Lung (tissue), 12 donors: ENCODE data around the gene AGO4. TPM values are rescaled to one million over a fixed set of nuclear protein-coding genes. Genes with fewer than 3 reads are reported as not detected.
"Not testable (repeated sequence)": the region's sequence is repeated elsewhere in the genome, so short reads cannot be mapped to it uniquely, and the experiment has no call there.

Experiments used
- ATAC-seq: fragments of 200-7000 bp; cut with Tn5 transposase; one replicate; pipeline ENCODE4 v1.9.1; 2020; ENCODE audit warnings: moderate number of reproducible peaks; ENCODE audit not compliant: insufficient read depth, low FRiP score
- DNase-seq, 3 donors: peaks; one replicate each; pipeline ENCODE4 v3.0.0-alpha.2; 2013 to 2017
- H3K27ac ChIP-seq, 2 donors: one replicate each; pipeline ENCODE4 v1.5.1; 2013; ENCODE audit warnings: mild to moderate bottlenecking in 2 of 2, moderate library complexity in 2 of 2, control low read depth in 1 of 2, inconsistent platforms in 1 of 2, low read depth in 1 of 2, low read length in 1 of 2
- H3K27me3 ChIP-seq, 3 donors: one replicate each; pipeline ENCODE4 v1.5.1; 2013; ENCODE audit warnings: low read length in 2 of 3; ENCODE audit not compliant: control insufficient read depth in 3 of 3, insufficient read depth in 3 of 3
- H3K36me3 ChIP-seq, 4 donors: one replicate each; pipeline ENCODE4 v1.5.1; 2013; ENCODE audit warnings: low read length in 4 of 4, mild to moderate bottlenecking in 1 of 4, moderate library complexity in 1 of 4; ENCODE audit not compliant: control insufficient read depth in 4 of 4, insufficient read depth in 4 of 4
- H3K4me1 ChIP-seq, 5 donors: one replicate each; pipeline ENCODE4 v1.5.1; 2013; ENCODE audit warnings: low read length in 5 of 5, mild to moderate bottlenecking in 2 of 5, moderate library complexity in 1 of 5; ENCODE audit not compliant: control insufficient read depth in 5 of 5, insufficient read depth in 5 of 5
- H3K4me3 ChIP-seq: one replicate; pipeline ENCODE4 v1.5.1; 2013; ENCODE audit warnings: mild to moderate bottlenecking, control low read depth, moderate library complexity
- H3K9ac ChIP-seq, 2 donors: one replicate each; pipeline ENCODE4 v1.5.1; 2013; ENCODE audit warnings: low read length in 2 of 2, control low read depth in 1 of 2; ENCODE audit not compliant: insufficient read depth in 1 of 2
- H3K9me3 ChIP-seq, 4 donors: one replicate each; pipeline ENCODE4 v1.5.1; 2013; ENCODE audit warnings: low read length in 3 of 4, mild to moderate bottlenecking in 1 of 4, moderate library complexity in 1 of 4; ENCODE audit not compliant: control insufficient read depth in 4 of 4, insufficient read depth in 3 of 4
- CTCF ChIP-seq: IDR thresholded peaks from 2 replicates; pipeline ENCODE4 v1.5.1; 2012; ENCODE audit warnings: mild to moderate bottlenecking; ENCODE audit errors: control extremely low read depth, extremely low read depth
- WGBS, 2 donors: extraction: QIAGEN DNeasy Blood & Tissue Kit; methylation state at CpG; one replicate each; pipeline ENCODE4 v1.1.7; 2013; 5-methylcytosine and 5-hydroxymethylcytosine counted together
- polyA plus RNA-seq, 2 donors: library from polyadenylated mRNA; stranded (reverse); fragments of 200-250 nt; gene quantifications; one replicate each; pipeline ENCODE4 v1.2.1, GENCODE V29; 2013
- total RNA-seq, 2 donors: library from RNA; depleted of rRNA in 1 of 2; stranded (reverse); fragments of >200 nt in 1 of 2; gene quantifications; one replicate each; pipeline ENCODE4 v1.2.1, GENCODE V29; 2014 to 2021
- donor health status: control.
- donor health status: control.
- donor health status: Bipolar disorder and iron deficiency.
- donor health status: healthy.
- donor health status: DM: yes; HTN: yes; CAD: no.

AGO4 gene
- total and polyA plus RNA-seq, 4 donors, result 8.5 to 37.3 (median 19.2) TPM

DNA sequence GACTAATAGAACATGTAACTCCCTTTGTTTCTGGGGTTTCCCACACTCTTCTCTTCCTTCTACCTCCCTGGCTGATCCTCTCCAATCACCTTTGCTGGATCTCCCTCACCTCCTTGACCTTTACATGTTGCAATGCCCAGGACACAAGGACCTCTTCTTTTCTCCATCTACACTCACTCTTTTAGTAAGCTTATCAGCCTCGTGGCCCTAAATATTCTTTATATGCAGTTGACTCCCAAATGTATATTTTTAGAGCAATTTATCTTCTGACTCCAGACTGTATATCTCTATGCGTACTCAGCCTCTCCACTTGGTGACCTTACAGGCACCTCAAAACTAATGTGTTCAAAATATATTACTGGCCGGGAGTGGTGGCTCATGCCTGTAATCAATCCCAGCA lies 19.7 kb upstream of the AGO4 start:
- no peak overlapping the region for H3K4me3 ChIP-seq
- DNase-seq (no peak), ATAC-seq (no peak)
- no peaks in the 10 kb centered on the region for H3K27me3 ChIP-seq
- no peak for TF ChIP-seq CTCF
- H3K9me3 ChIP-seq, result no peaks in the 10 kb centered on the region
- H3K27ac ChIP-seq, result no peak overlapping the region
- no peak overlapping the region for H3K9ac ChIP-seq
- no peaks in the 10 kb centered on the region for H3K4me1 ChIP-seq
- H3K36me3 ChIP-seq, result no peaks in the 10 kb centered on the region
- WGBS, 2 donors, result 64 to 73% methylated on average over 3 of the region's 3 CpGs

DNA sequence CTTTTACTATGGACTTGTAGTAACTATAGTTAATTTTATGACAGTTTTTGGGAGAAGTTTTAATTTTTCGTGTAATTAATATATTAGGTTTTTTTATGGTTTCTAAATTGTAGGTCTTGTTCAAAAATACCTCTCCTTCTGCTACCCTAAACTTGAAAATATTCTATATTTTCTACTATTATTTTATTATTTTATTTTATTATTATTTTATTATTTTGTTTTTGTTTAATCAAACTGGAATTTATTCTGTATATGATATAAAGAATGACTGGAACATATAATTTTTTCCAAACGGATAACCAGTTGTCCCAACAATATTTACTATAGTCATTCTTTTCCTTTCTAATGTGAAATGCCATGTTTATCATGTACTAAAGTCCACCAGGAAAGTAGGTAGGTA lies 17.1 kb upstream of the AGO4 start:
- ATAC-seq (no peak), DNase-seq (no peak)
- TF ChIP-seq CTCF, result no peak
- H3K27me3 ChIP-seq, result no peaks in the 10 kb centered on the region
- no peaks in the 10 kb centered on the region for H3K4me1 ChIP-seq
- no peaks in the 10 kb centered on the region for H3K36me3 ChIP-seq
- H3K27ac ChIP-seq, result no peak overlapping the region
- no peak overlapping the region for H3K9ac ChIP-seq
- no peaks in the 10 kb centered on the region for H3K9me3 ChIP-seq
- no peak overlapping the region for H3K4me3 ChIP-seq
- WGBS, 2 donors, result 78 to 89% methylated on average over 2 of the region's 2 CpGs

GRCh38 chr1:35795295-35795694 lies 12.5 kb upstream of the AGO4 start:
- H3K9ac ChIP-seq, result no peak overlapping the region
- ATAC-seq (no peak), DNase-seq (no peak)
- H3K4me3 ChIP-seq, result no peak overlapping the region
- no peaks in the 10 kb centered on the region for H3K4me1 ChIP-seq
- no peaks in the 10 kb centered on the region for H3K9me3 ChIP-seq
- no peaks in the 10 kb centered on the region for H3K36me3 ChIP-seq
- WGBS, 2 donors, result 87 to 95% methylated on average over 7 of the region's 7 CpGs
- H3K27ac ChIP-seq, result no peak overlapping the region
- no peak for TF ChIP-seq CTCF
- no peaks in the 10 kb centered on the region for H3K27me3 ChIP-seq

GRCh38 chr1:35797380-35797779 lies 10.4 kb upstream of the AGO4 start:
- TF ChIP-seq CTCF, result no peak
- H3K27me3 ChIP-seq, result no peaks in the 10 kb centered on the region
- 77 to 81% methylated on average over 5 of the region's 5 CpGs for WGBS, 2 donors
- no peak overlapping the region for H3K9ac ChIP-seq
- no peak overlapping the region for H3K4me3 ChIP-seq
- ATAC-seq (no peak), DNase-seq (no peak)
- no peaks in the 10 kb centered on the region for H3K36me3 ChIP-seq
- H3K9me3 ChIP-seq, result no peaks in the 10 kb centered on the region
- no peak overlapping the region for H3K27ac ChIP-seq
- H3K4me1 ChIP-seq, result no peaks in the 10 kb centered on the region

GRCh38 chr1:35798019-35798418 lies 9.8 kb upstream of the AGO4 start:
- not testable (repeated sequence) for H3K36me3 ChIP-seq, H3K9ac ChIP-seq, H3K4me3 ChIP-seq, H3K4me1 ChIP-seq, ATAC-seq, H3K27ac ChIP-seq, H3K9me3 ChIP-seq, H3K27me3 ChIP-seq, DNase-seq
- WGBS, 2 donors, result 58 to 83% methylated on average over 2 of the region's 2 CpGs
